ENCODE measurements around the gene CEP55. TPM values are rescaled to one million over a fixed set of nuclear protein-coding genes. Genes with fewer than 3 reads are reported as not detected.

CEP55 gene
- total RNA-seq, 2 experiments from 2014 or later, result 44.6 to 45.0 TPM

- Mint-ChIP-seq H3K4me1 (ENCODE audit: low read depth) (no peaks in the 10 kb centered on the region), H3K4me3 (no peak overlapping the region), H3K27ac (no peak overlapping the region), H3K9me3 (no peaks in the 10 kb centered on the region), H3K27me3 (peaks cover 4% of the 10 kb centered on the region), H3K36me3 (ENCODE audit: low read depth) (no peaks in the 10 kb centered on the region)
- intact Hi-C loops (cut with micrococcal nuclease), result loop anchor here (10.0 kb wide), 1 partner anchor 114 kb away; no protein-coding TSS in a partner anchor
- no peak for TF ChIP-seq CTCF (IDR thresholded peaks at IDR 0.05)
- POLR2A ChIA-PET, result no interaction called here
- ATAC-seq, result no peak
- DNase-seq, result no peak
- CTCF ChIA-PET, result no interaction called here
Observed at GRCh38 chr10:93560541-93560940, 64.1 kb downstream of the CEP55 start.

- intact Hi-C loops (cut with micrococcal nuclease), result loop anchor here (10.0 kb wide), 1 partner anchor 109 kb away; no protein-coding TSS in a partner anchor
- ChIA-PET CTCF (no interaction called here), POLR2A (no interaction called here)
- Mint-ChIP-seq H3K9me3 (no peaks in the 10 kb centered on the region), H3K4me3 (no peak overlapping the region), H3K27me3 (peaks cover 41% of the 10 kb centered on the region), H3K36me3 (ENCODE audit: low read depth) (no peaks in the 10 kb centered on the region), H3K4me1 (ENCODE audit: low read depth) (no peaks in the 10 kb centered on the region), H3K27ac (no peak overlapping the region)
- ATAC-seq (no peak), DNase-seq (no peak)
- no peak for TF ChIP-seq CTCF (IDR thresholded peaks at IDR 0.05)
Observed at GRCh38 chr10:93565446-93565845, 69.0 kb downstream of the CEP55 start.

- no peak for DNase-seq
- no peaks in the 10 kb centered on the region for H3K4me1 Mint-ChIP-seq (ENCODE audit: low read depth)
- no peak within 1 kb of the TSS for H3K4me3 Mint-ChIP-seq
- CTCF ChIA-PET, result no interaction called here
- POLR2A ChIA-PET, result no interaction called here
- no peak for ATAC-seq
- intact Hi-C loops (cut with micrococcal nuclease), result loop anchor here (10.0 kb wide), 1 partner anchor 108 kb away; no protein-coding TSS in a partner anchor
- H3K27ac Mint-ChIP-seq, result no peak within 1 kb of the TSS
- H3K27me3 Mint-ChIP-seq, result peaks cover 50% of the 10 kb centered on the region
- H3K9me3 Mint-ChIP-seq, result no peaks in the 10 kb centered on the region
- H3K36me3 Mint-ChIP-seq (ENCODE audit: low read depth), result no peaks in the 10 kb centered on the region
- no peak for TF ChIP-seq CTCF (IDR thresholded peaks at IDR 0.05)
Observed at GRCh38 chr10:93566435-93567276, 70.2 kb downstream of the CEP55 start, which contains the start of gene FFAR4. TSS of gene FFAR4 (plus strand) at chr10:93566665. CDS start at chr10:93566721, 56 bp downstream.

DNA sequence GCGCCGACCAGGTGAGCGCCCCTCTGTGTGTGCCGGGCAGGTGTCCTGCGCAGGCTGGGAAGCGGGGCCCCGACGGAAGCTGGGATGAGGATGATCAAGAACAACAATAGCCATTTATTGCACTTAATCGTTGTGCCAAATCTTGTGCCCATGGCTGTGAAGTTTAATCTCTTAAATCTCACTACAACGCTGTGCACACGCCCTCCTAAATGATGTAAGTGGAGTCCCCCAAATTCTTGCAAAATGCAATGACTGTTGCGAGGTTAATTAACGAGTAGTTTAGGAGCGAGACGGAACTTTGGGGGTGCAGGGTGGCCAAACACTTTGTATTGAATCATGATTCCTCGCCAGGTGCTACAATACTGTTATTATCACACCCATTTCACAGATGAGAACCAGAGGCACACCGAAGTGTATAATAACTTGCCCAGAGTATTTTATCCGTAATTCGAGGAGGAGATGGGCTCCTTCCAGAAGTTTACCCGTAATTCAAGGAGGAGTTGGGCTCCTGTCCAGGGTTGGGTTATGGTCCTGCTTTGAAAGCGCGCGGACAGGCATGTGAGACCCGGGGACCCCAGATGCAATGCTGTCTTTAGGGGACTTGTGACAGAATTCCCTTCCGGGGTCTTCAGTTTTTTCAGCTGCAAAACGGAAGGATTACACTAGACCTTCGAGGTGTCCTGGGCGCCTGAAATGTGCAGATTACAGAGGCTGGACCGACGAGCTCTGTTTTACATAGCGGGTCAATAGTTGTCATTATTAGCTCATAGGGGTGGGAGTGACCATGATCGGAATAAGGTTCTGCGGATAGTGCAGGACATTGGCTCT, 71.1 kb downstream of the CEP55 start:
- Mint-ChIP-seq H3K4me3 (no peak overlapping the region), H3K27ac (no peak overlapping the region), H3K27me3 (peaks cover 55% of the 10 kb centered on the region), H3K36me3 (ENCODE audit: low read depth) (no peaks in the 10 kb centered on the region), H3K9me3 (no peaks in the 10 kb centered on the region), H3K4me1 (ENCODE audit: low read depth) (no peaks in the 10 kb centered on the region)
- POLR2A ChIA-PET, result no interaction called here
- intact Hi-C loops (cut with micrococcal nuclease), result loop anchor here (10.0 kb wide), 1 partner anchor 107 kb away; no protein-coding TSS in a partner anchor
- no peak for TF ChIP-seq CTCF (IDR thresholded peaks at IDR 0.05)
- CTCF ChIA-PET, result interaction anchor here (1.0 kb wide), 1 partner anchor 13 kb away, joined by 4 read pairs; no protein-coding TSS in a partner anchor
- no peak for DNase-seq
- no peak for ATAC-seq
